Effector memory CD4-positive, alpha-beta T cell (primary cell): ENCODE data around the gene GZMM.

ENCODE experiments used
- DNase-seq, 3 donors: peaks; one replicate each; pipeline ENCODE4 v3.0.0-alpha.2; 2020
- H3K27ac ChIP-seq: 2 replicates; pipeline ENCODE4 v1.7.0; 2013; ENCODE audit warnings: mild to moderate bottlenecking, low read length, moderate library complexity; ENCODE audit not compliant: insufficient read depth, poor library complexity, severe bottlenecking
- H3K27me3 ChIP-seq: replicated peaks from 2 replicates; pipeline ENCODE4 v1.7.0; 2013; ENCODE audit warnings: mild to moderate bottlenecking, low read length; ENCODE audit not compliant: insufficient read depth, control insufficient read depth, poor library complexity, severe bottlenecking
- H3K36me3 ChIP-seq: 2 replicates; pipeline ENCODE4 v1.7.0; 2013; ENCODE audit warnings: mild to moderate bottlenecking, low read length, moderate library complexity; ENCODE audit not compliant: control insufficient read depth, insufficient read depth
- H3K4me1 ChIP-seq: 2 replicates; pipeline ENCODE4 v1.7.0; 2013; ENCODE audit warnings: low read length, mild to moderate bottlenecking; ENCODE audit not compliant: control insufficient read depth, insufficient read depth, poor library complexity, severe bottlenecking
- H3K4me3 ChIP-seq: 2 replicates; pipeline ENCODE4 v1.7.0; 2013; ENCODE audit warnings: low read length, low read depth, mild to moderate bottlenecking; ENCODE audit not compliant: insufficient read depth, poor library complexity, severe bottlenecking
- H3K9me3 ChIP-seq: 2 replicates; pipeline ENCODE4 v1.7.0; 2013; ENCODE audit warnings: mild to moderate bottlenecking, low read length, moderate library complexity; ENCODE audit not compliant: control insufficient read depth

The GZMM gene

DNA sequence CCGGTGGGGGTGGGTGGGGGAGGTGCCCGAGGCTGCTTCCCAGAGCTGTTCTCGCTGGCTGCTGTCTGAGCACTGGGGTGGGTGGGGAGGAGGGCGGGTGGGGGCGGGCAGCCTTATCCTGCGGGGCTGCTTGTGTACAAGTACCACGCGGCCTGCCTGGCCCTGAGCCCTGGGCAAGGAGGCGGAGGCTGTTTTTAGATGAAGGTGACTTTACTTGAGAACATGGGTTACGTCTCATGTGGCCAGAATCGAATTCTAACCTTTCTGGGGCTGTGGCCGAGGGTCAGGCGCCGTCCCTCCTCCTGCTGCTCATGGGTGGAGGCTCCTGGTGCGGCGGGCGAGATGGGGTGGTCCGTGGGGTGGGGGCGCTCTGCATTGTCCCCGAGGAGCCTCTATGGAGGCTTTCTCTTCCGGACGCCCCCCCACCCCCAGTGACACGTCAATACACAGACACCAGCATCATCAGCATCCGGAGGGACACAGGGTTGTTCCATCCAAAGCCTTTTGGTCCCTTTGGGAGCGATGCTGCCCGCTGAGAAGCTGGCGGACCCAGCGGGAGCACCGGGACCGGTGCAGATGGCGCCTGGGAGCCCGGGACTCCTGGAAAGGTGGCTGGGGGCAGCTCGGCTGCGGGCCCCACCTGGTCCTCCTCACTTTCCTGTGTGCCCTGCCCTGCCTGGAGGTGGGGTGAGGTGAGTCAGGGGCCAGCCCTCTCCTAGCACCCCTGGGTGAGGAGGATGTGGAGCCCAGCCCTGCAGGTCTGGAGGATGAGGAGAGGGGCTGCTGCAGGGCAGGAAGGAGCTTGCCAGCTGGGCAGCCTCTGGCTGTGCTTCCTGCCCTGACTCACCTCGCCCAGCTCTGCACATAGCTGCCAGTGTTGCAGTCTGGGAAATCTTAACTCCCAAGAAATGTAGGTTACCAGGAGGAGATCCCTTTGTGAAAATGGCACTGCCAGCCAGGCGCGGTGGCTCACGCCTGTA is 32.0 kb downstream of the GZMM start:
- no peaks in the 10 kb centered on the region for H3K9me3 ChIP-seq
- H3K4me1 ChIP-seq: peaks cover 33% of the 10 kb centered on the region
- H3K27ac ChIP-seq: no peak overlapping the region
- no peaks in the 10 kb centered on the region for H3K27me3 ChIP-seq
- H3K36me3 ChIP-seq: peaks cover 20% of the 10 kb centered on the region
- DNase-seq: no peak
- no peak overlapping the region for H3K4me3 ChIP-seq

DNA sequence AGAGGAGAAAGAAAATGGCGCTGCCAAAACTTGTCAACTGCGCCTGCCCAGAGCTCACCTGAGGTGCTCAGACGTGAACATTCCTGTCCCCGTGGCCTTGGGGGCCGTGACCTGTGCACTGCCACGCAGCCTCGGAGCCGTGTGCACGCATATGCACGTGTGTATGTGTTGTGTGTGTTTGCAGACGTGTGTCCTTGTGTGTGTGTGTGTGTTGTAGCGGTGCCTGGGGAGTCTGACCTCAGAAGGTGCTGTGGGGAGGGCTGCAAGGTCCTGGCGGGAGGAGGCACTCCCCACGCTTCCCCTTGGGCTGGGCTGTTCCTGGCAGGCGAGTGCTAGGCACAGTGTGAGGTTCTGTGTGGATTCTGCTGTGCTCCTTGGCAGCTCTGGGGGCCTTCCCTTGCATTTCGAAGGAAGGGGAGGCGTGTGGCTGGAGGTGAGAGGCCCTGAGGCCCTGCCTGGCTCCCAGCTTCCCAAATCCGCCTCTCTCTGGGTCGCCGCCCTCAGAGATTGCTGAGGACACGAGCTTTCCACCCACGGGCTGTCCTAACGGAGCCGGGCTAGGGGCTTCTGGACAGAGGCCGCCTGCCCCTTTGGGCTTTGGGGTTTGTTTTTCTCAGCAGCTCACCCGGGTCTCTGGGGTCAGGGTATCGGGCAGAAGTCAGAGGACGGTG is 33.0 kb downstream of the GZMM start:
- H3K4me3 ChIP-seq: no peak overlapping the region
- H3K9me3 ChIP-seq: no peaks in the 10 kb centered on the region
- peaks cover 25% of the 10 kb centered on the region for H3K4me1 ChIP-seq
- no peak overlapping the region for H3K27ac ChIP-seq
- H3K36me3 ChIP-seq: peaks cover 30% of the 10 kb centered on the region
- no peak for DNase-seq
- H3K27me3 ChIP-seq: no peaks in the 10 kb centered on the region

DNA sequence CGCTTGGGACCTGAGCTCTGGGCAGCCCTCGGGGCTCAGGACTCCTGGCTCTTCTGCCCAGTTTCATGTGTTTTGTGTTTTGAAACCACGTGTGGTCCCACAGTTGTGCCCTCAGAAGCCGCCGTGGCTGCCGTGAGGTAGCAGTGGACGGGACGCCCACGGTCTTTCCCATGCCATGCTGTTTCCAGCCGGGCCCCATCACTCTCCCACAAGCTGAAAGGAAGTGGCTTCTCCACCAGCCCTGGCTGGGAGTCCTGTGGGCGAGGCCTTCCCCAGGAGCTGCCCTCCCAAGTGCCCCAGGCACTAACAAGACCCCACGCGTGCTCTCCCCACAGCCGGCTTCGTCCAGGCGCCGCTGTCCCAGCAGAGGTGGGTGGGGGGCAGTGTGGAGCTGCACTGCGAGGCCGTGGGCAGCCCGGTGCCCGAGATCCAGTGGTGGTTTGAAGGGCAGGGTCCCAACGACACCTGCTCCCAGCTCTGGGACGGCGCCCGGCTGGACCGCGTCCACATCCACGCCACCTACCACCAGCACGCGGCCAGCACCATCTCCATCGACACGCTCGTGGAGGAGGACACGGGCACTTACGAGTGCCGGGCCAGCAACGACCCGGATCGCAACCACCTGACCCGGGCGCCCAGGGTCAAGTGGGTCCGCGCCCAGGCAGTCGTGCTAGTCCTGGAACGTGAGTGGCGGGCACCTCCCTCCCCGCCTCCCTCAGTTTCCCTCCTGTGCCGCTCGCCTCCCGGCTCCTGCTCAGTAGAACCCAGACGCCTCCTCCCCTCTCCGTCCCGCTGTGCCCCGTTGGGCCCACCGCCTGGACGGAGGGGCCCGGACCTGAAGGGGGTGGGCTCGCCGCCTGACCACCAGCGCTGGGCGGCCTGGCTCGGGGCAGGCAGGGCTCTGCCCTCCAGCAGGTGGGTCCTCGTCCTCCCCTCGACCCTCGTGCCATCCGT is 33.9 kb downstream of the GZMM start:
- Histone ChIP-seq H3K9me3 (no peaks in the 10 kb centered on the region), H3K27me3 (no peaks in the 10 kb centered on the region), H3K4me3 (no peak overlapping the region), H3K4me1 (peaks cover 24% of the 10 kb centered on the region), H3K36me3 (peaks cover 35% of the 10 kb centered on the region), H3K27ac (no peak overlapping the region)
- no peak for DNase-seq

DNA sequence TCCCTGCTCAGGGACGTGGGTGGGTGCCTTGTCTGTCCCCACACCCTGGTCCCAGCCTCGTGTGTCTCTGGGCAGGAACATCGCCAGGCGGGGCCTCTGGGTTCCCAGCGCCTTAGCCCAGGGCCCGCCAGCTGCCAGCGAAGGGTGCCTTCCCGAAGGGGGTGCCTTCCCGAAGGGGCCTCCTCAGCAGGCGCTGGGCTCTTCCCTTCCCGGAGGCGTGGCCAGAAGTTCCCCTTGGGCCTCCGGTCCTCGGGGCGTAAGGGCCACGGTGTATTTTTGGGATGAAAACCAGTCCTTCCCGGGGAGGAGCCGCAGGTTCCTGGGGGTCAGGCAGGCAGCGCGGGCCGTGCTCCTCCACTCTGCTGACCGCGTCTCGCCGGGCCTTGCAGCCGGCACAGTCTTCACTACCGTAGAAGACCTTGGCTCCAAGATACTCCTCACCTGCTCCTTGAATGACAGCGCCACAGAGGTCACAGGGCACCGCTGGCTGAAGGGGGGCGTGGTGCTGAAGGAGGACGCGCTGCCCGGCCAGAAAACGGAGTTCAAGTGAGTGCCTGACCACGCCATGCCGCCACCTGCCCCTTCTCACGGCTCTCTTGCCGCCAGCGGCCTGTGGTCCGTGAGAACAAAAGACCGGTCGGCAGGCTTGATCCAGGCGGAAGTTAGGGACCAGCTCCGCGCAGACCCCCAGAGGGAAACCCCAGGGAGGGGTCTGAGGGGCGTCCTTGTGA is 35.4 kb downstream of the GZMM start:
- H3K27ac ChIP-seq: no peak overlapping the region
- peaks cover 13% of the 10 kb centered on the region for H3K4me1 ChIP-seq
- H3K27me3 ChIP-seq: no peaks in the 10 kb centered on the region
- no peak for DNase-seq
- no peak overlapping the region for H3K4me3 ChIP-seq
- H3K9me3 ChIP-seq: no peaks in the 10 kb centered on the region
- H3K36me3 ChIP-seq: peaks cover 41% of the 10 kb centered on the region

DNA sequence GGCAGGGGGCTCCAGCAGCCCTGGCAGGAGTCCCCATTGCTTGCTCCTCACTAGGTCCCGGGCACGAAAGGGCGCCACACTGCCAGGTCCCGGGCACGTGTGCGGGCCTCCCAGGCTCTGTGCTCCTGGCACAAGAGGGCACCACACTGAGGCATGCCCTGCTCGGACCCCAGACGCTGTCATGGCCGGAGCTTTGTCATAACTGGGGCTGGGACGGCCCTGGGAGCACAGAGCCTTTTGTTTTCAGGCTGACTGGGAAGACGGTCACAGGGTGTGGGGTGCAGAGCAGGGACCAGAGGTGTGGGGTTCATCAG is 35.9 kb downstream of the GZMM start:
- peaks cover 41% of the 10 kb centered on the region for H3K36me3 ChIP-seq
- no peaks in the 10 kb centered on the region for H3K9me3 ChIP-seq
- H3K27ac ChIP-seq: no peak overlapping the region
- no peak overlapping the region for H3K4me3 ChIP-seq
- DNase-seq: no peak
- H3K4me1 ChIP-seq: peaks cover 8% of the 10 kb centered on the region
- H3K27me3 ChIP-seq: no peaks in the 10 kb centered on the region

DNA sequence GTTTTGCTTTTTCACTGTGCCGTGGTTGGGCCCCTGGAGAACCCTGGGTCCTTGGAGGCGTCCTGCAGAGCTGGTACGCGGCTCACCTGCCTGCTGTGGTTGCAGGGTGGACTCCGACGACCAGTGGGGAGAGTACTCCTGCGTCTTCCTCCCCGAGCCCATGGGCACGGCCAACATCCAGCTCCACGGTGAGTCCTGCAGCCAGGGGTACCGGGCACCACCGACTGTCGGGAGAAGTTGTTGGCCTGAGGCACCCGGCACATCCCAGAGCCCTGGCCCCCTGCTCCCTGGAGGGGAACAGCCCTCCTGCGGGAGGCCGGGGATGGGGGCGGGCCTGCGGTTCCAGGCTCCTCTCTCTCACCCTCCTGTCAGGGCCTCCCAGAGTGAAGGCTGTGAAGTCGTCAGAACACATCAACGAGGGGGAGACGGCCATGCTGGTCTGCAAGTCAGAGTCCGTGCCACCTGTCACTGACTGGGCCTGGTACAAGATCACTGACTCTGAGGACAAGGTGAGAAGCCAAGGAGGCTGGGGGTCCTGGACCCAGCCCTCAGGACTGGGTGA is 36.5 kb downstream of the GZMM start:
- no peaks in the 10 kb centered on the region for H3K9me3 ChIP-seq
- DNase-seq: no peak
- H3K36me3 ChIP-seq: peaks cover 41% of the 10 kb centered on the region
- H3K4me1 ChIP-seq: peaks cover 5% of the 10 kb centered on the region
- H3K4me3 ChIP-seq: no peak overlapping the region
- H3K27me3 ChIP-seq: no peaks in the 10 kb centered on the region
- no peak overlapping the region for H3K27ac ChIP-seq

DNA sequence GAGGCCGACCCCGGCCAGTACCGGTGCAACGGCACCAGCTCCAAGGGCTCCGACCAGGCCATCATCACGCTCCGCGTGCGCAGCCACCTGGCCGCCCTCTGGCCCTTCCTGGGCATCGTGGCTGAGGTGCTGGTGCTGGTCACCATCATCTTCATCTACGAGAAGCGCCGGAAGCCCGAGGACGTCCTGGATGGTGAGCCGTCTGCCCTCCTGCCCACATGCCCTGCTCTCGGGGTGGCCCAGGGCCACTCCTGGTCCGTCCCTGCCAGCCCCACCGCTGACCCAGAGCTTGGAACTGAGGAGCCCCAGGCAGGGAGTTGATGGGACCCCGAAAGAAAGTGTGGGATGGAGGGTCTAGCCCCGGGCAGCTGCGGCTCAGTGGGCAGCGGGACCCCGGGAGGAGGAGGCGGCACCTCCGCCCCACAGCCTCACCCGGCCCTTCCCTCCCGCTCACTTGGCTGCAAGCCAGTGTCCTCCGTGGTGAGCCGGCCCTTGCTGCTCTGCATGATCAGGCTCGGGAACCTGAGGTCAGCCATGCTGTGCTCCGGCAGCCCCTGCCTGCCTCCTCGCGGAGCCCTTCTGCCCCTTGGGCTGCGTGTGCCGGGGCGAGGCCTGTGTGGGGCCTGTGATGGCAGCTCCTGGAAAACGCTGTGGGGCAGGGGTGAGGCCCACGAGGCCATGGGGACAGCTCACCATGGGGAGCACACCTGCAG is 37.7 kb downstream of the GZMM start:
- no peak for DNase-seq
- Histone ChIP-seq H3K4me1 (no peaks in the 10 kb centered on the region), H3K9me3 (no peaks in the 10 kb centered on the region), H3K27me3 (no peaks in the 10 kb centered on the region), H3K4me3 (no peak overlapping the region), H3K27ac (no peak overlapping the region), H3K36me3 (peaks cover 41% of the 10 kb centered on the region)

DNA sequence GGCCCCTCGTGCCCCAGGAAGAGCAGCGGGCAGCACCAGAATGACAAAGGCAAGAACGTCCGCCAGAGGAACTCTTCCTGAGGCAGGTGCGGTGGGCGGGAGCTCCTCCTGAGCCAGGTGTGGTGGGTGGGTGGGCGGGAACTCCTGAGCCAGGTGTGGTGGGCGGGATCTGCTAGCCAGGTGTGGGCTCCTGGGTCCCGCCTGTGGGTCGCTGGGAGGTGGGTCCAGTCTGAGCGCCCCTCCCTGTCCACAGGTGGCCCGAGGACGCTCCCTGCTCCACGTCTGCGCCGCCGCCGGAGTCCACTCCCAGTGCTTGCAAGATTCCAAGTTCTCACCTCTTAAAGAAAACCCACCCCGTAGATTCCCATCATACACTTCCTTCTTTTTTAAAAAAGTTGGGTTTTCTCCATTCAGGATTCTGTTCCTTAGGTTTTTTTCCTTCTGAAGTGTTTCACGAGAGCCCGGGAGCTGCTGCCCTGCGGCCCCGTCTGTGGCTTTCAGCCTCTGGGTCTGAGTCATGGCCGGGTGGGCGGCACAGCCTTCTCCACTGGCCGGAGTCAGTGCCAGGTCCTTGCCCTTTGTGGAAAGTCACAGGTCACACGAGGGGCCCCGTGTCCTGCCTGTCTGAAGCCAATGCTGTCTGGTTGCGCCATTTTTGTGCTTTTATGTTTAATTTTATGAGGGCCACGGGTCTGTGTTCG is 38.8 kb downstream of the GZMM start:
- Histone ChIP-seq H3K36me3 (peaks cover 36% of the 10 kb centered on the region), H3K4me1 (no peaks in the 10 kb centered on the region), H3K27me3 (no peaks in the 10 kb centered on the region), H3K9me3 (no peaks in the 10 kb centered on the region), H3K4me3 (no peak overlapping the region), H3K27ac (no peak overlapping the region)
- DNase-seq: no peak
